ENCODE results near the gene ESR1. TPM values are rescaled to one million over a fixed set of nuclear protein-coding genes. Genes with fewer than 3 reads are reported as not detected.

ESR1 gene
- polyA plus RNA-seq, 3 donors = 0.12 to 0.24 (median 0.23) TPM

- H3K9me3 Mint-ChIP-seq = peaks cover 0 to 2% (median 0%) of the 10 kb centered on the region in 7 donors
- no peak overlapping the region for H3K4me3 Mint-ChIP-seq
- no peak overlapping the region for H3K4me3 ChIP-seq (replicated peaks in 1 of 3; ENCODE audit: low read depth in 2 of 3, low read length in 3 of 3)
- H3K4me2 ChIP-seq (replicated peaks; ENCODE audit: extremely low read depth, low read length, poor library complexity, severe bottlenecking) = no peak overlapping the region
- H3K79me2 ChIP-seq (ENCODE audit: insufficient read depth, low read length) = no peaks in the 10 kb centered on the region
- no peaks in the 10 kb centered on the region for H3K36me3 ChIP-seq (replicated peaks in 1 of 2; ENCODE audit: control insufficient read depth in 1 of 2, insufficient read depth in 2 of 2, low read length in 2 of 2)
- H3K36me3 Mint-ChIP-seq = no peaks in the 10 kb centered on the region
- H3K27me3 Mint-ChIP-seq (ENCODE audit: low read depth in 3 of 3) = no peaks in the 10 kb centered on the region
- H3K4me1 ChIP-seq (ENCODE audit: control insufficient read depth in 1 of 2, insufficient read depth in 2 of 2, low read length in 2 of 2) = no peaks in the 10 kb centered on the region
- H2AFZ ChIP-seq (ENCODE audit: insufficient read depth, low read depth, low read length, poor library complexity, severe bottlenecking) = no peak overlapping the region
- H3K9me3 ChIP-seq (replicated peaks in 1 of 2; ENCODE audit: control insufficient read depth in 1 of 2, insufficient read depth in 1 of 2, low read length in 2 of 2) = no peaks in the 10 kb centered on the region
- no peak overlapping the region for H3K27ac ChIP-seq (ENCODE audit: low read depth in 1 of 2, low read length in 2 of 2)
- WGBS (ENCODE audit: insufficient coverage) = no CpG with 5 or more reads among the region's 3 CpGs
- intact Hi-C loops (cut with micrococcal nuclease) = no loop called here
- no peaks in the 10 kb centered on the region for H4K20me1 ChIP-seq (ENCODE audit: insufficient read depth, low read length)
- no peak for DNase-seq
- H3K9ac ChIP-seq (ENCODE audit: insufficient read depth, low read length, poor library complexity, severe bottlenecking) = no peak overlapping the region
- H3K27me3 ChIP-seq (ENCODE audit: control insufficient read depth in 2 of 2, insufficient read depth in 2 of 2, low read length in 2 of 2) = no peaks in the 10 kb centered on the region
- H3K27ac Mint-ChIP-seq = no peak overlapping the region
- TF ChIP-seq CTCF (IDR thresholded peaks at IDR 0.05) = no peak
- H3K4me1 Mint-ChIP-seq = no peaks in the 10 kb centered on the region
Observed at GRCh38 chr6:151916075-151916474, 108.6 kb downstream of the ESR1 start.

- intact Hi-C loops (cut with micrococcal nuclease) = no loop called here
- no peaks in the 10 kb centered on the region for H3K9me3 ChIP-seq (replicated peaks in 1 of 2; ENCODE audit: control insufficient read depth in 1 of 2, insufficient read depth in 1 of 2, low read length in 2 of 2)
- Mint-ChIP-seq H3K36me3 (no peaks in the 10 kb centered on the region), H3K9me3 (peaks cover 0 to 4% (median 2%) of the 10 kb centered on the region in 7 donors), H3K27me3 (ENCODE audit: low read depth in 3 of 3) (no peaks in the 10 kb centered on the region), H3K4me3 (no peak overlapping the region), H3K27ac (no peak overlapping the region), H3K4me1 (no peaks in the 10 kb centered on the region)
- H3K4me3 ChIP-seq (replicated peaks in 1 of 3; ENCODE audit: low read depth in 2 of 3, low read length in 3 of 3) = no peak overlapping the region
- no peak overlapping the region for H3K4me2 ChIP-seq (replicated peaks; ENCODE audit: extremely low read depth, low read length, poor library complexity, severe bottlenecking)
- no peaks in the 10 kb centered on the region for H3K27me3 ChIP-seq (ENCODE audit: control insufficient read depth in 2 of 2, insufficient read depth in 2 of 2, low read length in 2 of 2)
- no peak for DNase-seq
- TF ChIP-seq CTCF (IDR thresholded peaks at IDR 0.05) = no peak
- no peaks in the 10 kb centered on the region for H4K20me1 ChIP-seq (ENCODE audit: insufficient read depth, low read length)
- H3K4me1 ChIP-seq (ENCODE audit: control insufficient read depth in 1 of 2, insufficient read depth in 2 of 2, low read length in 2 of 2) = no peaks in the 10 kb centered on the region
- H3K9ac ChIP-seq (ENCODE audit: insufficient read depth, low read length, poor library complexity, severe bottlenecking) = no peak overlapping the region
- 90% methylated on average over 2 of the region's 3 CpGs for WGBS (ENCODE audit: insufficient coverage)
- H3K27ac ChIP-seq (ENCODE audit: low read depth in 1 of 2, low read length in 2 of 2) = no peak overlapping the region
- no peaks in the 10 kb centered on the region for H3K36me3 ChIP-seq (replicated peaks in 1 of 2; ENCODE audit: control insufficient read depth in 1 of 2, insufficient read depth in 2 of 2, low read length in 2 of 2)
- no peak overlapping the region for H2AFZ ChIP-seq (ENCODE audit: insufficient read depth, low read depth, low read length, poor library complexity, severe bottlenecking)
- H3K79me2 ChIP-seq (ENCODE audit: insufficient read depth, low read length) = no peaks in the 10 kb centered on the region
Observed at GRCh38 chr6:151916680-151917164, 109.2 kb downstream of the ESR1 start.

Measured in CD14-positive monocyte (primary cell).